ENCODE measurements around the gene UBTF. TPM values are rescaled to one million over a fixed set of nuclear protein-coding genes. Genes with fewer than 3 reads are reported as not detected.

UBTF gene
- total and polyA plus RNA-seq, 11 donors = 33.1 to 61.2 (median 44.1) TPM

- H3K4me1 ChIP-seq = no peaks in the 10 kb centered on the region
- intact Hi-C loops (cut with DNase I) = no loop called here
- H3K4me3 ChIP-seq = no peak overlapping the region
- ATAC-seq = no peak
- DNase-seq = no peak
- TF ChIP-seq POLR2A (IDR thresholded peaks at IDR 0.05) (no peak), CTCF (IDR thresholded peaks at IDR 0.05) (no peak)
- no peak overlapping the region for H3K27ac ChIP-seq
- H3K9me3 ChIP-seq = no peaks in the 10 kb centered on the region
- no peaks in the 10 kb centered on the region for H3K36me3 ChIP-seq
- WGBS, 4 donors = 89 to 93% (median 91%) methylated on average over 2 of the region's 2 CpGs
- H3K27me3 ChIP-seq = no peaks in the 10 kb centered on the region
Observed at GRCh38 chr17:44255915-44256314, 36.4 kb upstream of the UBTF start.

- 67 to 68% (median 67%) methylated on average over 10 of the region's 10 CpGs for WGBS, 4 donors
- DNase-seq (no peak), ATAC-seq (no peak)
- H3K4me1 ChIP-seq = no peaks in the 10 kb centered on the region
- no peaks in the 10 kb centered on the region for H3K36me3 ChIP-seq
- intact Hi-C loops (cut with DNase I) = no loop called here
- no peak overlapping the region for H3K27ac ChIP-seq
- H3K4me3 ChIP-seq = no peak overlapping the region
- no peaks in the 10 kb centered on the region for H3K27me3 ChIP-seq
- TF ChIP-seq CTCF (IDR thresholded peaks at IDR 0.05) = no peak
- TF ChIP-seq POLR2A (IDR thresholded peaks at IDR 0.05) = no peak
- H3K9me3 ChIP-seq = no peaks in the 10 kb centered on the region
Observed at GRCh38 chr17:44254361-44255095, 35.1 kb upstream of the UBTF start.

GRCh38 chr17:44253006-44253405, 33.5 kb upstream of the UBTF start:
- Histone ChIP-seq H3K27me3 (no peaks in the 10 kb centered on the region), H3K4me3 (no peak overlapping the region), H3K9me3 (no peaks in the 10 kb centered on the region), H3K27ac (no peak overlapping the region), H3K4me1 (peaks cover 0 to 6% (median 2%) of the 10 kb centered on the region in 12 donors), H3K36me3 (no peaks in the 10 kb centered on the region)
- ATAC-seq = no peak
- 78 to 89% (median 82%) methylated on average over 14 of the region's 14 CpGs for WGBS, 4 donors
- no peak for DNase-seq
- no peak for TF ChIP-seq CTCF (IDR thresholded peaks at IDR 0.05)
- no peak for TF ChIP-seq POLR2A (IDR thresholded peaks at IDR 0.05)
- intact Hi-C loops (cut with DNase I) = no loop called here

GRCh38 chr17:44251062-44251461, 31.6 kb upstream of the UBTF start:
- Histone ChIP-seq H3K27ac (no peak overlapping the region), H3K4me3 (no peak overlapping the region), H3K36me3 (no peaks in the 10 kb centered on the region), H3K9me3 (no peaks in the 10 kb centered on the region), H3K27me3 (no peaks in the 10 kb centered on the region), H3K4me1 (peaks cover 0 to 24% (median 19%) of the 10 kb centered on the region in 12 donors)
- intact Hi-C loops (cut with DNase I) = no loop called here
- ATAC-seq = no peak
- no peak for DNase-seq
- no peak for TF ChIP-seq CTCF (IDR thresholded peaks at IDR 0.05)
- TF ChIP-seq POLR2A (IDR thresholded peaks at IDR 0.05) = no peak
- WGBS, 4 donors = 95 to 99% (median 97%) methylated on average over 17 of the region's 17 CpGs
